A673 (cell line): ENCODE measurements around the gene CLDN14.

Experiments
- CTCF ChIP-seq: fragments of 300-800, 200-600 bp; sonication (generic); conservative IDR thresholded peaks from 2 replicates; pipeline ENCODE4 v1.5.1; 2017; ENCODE audit warnings: low read depth, mild to moderate bottlenecking, antibody characterized with exemption, low read length, moderate library complexity, mixed read lengths
- EZH2 ChIP-seq: fragments of 200-600 bp; sonication (generic); IDR thresholded peaks from 2 replicates; pipeline ENCODE4 v1.6.1; 2017; ENCODE audit warnings: borderline replicate concordance, low read depth, mild to moderate bottlenecking, mixed read lengths, antibody characterized with exemption, low read length; ENCODE audit not compliant: poor library complexity, severe bottlenecking

DNA sequence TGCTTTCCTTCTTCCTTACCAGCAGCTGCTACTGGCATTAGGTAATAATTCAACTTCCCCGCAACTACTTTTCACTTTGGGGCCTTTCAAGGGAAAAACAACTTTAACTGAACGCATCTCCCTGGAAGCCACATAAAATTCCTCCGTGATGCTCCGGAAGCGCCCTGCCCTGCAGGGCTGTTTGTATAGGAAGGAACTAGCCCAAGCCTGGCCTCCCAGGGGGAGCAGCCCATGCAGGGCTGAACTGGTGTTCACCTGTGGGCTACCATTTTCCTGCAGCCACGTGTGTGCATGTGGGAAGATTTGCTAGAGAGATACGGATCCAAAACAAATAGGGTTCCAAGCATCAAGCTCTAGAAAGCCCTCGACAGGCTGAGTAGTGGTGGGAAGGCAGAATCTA is 14.4 kb downstream of the CLDN14 start:
- no peak for TF ChIP-seq CTCF
- no peak for TF ChIP-seq EZH2
